Liver (tissue), 3 donors: Measurements from ENCODE around the gene GNPTAB.

Source experiments
- CTCF ChIP-seq: fragments of 150-350 bp; IDR thresholded peaks from 2 replicates; pipeline ENCODE4 v1.5.1; 2017; ENCODE audit warnings: improper control_type of control experiment, low read depth, low read length; ENCODE audit not compliant: missing input control
- EGR1 ChIP-seq, 2 donors: IDR thresholded peaks; 2 replicates each; pipeline ENCODE4 v1.6.1; 2016 to 2018; ENCODE audit warnings: antibody characterized with exemption in 2 of 2, low read depth in 2 of 2
- GABPA ChIP-seq, 2 donors: IDR thresholded peaks in 1 of 2; conservative IDR thresholded peaks in 1 of 2; 2 replicates each; pipeline ENCODE4 v1.6.1; 2016; ENCODE audit warnings: antibody characterized with exemption in 2 of 2, mild to moderate bottlenecking in 1 of 2, moderate library complexity in 1 of 2
- JUND ChIP-seq, 2 donors: IDR thresholded peaks; 2 replicates each; pipeline ENCODE4 v1.6.1; 2016; ENCODE audit warnings: antibody characterized with exemption in 2 of 2
- MAX ChIP-seq: IDR thresholded peaks from 2 replicates; pipeline ENCODE4 v1.6.1; 2016; ENCODE audit warnings: antibody characterized with exemption
- RAD21 ChIP-seq, 2 donors: IDR thresholded peaks; 2 replicates each; pipeline ENCODE4 v1.6.1; 2016; ENCODE audit warnings: antibody characterized with exemption in 2 of 2, mild to moderate bottlenecking in 2 of 2
- REST ChIP-seq: IDR thresholded peaks from 2 replicates; pipeline ENCODE4 v1.6.1; 2016; ENCODE audit warnings: antibody characterized with exemption, mild to moderate bottlenecking
- RXRA ChIP-seq, 2 donors: IDR thresholded peaks; 2 replicates each; pipeline ENCODE4 v1.6.1; 2017 to 2018; ENCODE audit warnings: antibody characterized with exemption in 2 of 2, mild to moderate bottlenecking in 1 of 2
- SP1 ChIP-seq: IDR thresholded peaks from 2 replicates; pipeline ENCODE4 v1.6.1; 2018; ENCODE audit warnings: antibody characterized with exemption, mild to moderate bottlenecking
- TAF1 ChIP-seq: conservative IDR thresholded peaks from 2 replicates; pipeline ENCODE4 v1.6.1; 2016; ENCODE audit warnings: antibody characterized with exemption, mild to moderate bottlenecking
- YY1 ChIP-seq: IDR thresholded peaks from 2 replicates; pipeline ENCODE4 v1.6.1; 2016; ENCODE audit warnings: antibody characterized with exemption, mild to moderate bottlenecking
- ZBTB33 ChIP-seq: IDR thresholded peaks from 2 replicates; pipeline ENCODE4 v1.6.1; 2016; ENCODE audit warnings: antibody characterized with exemption
- donor health status: healthy.
- donor health status: healthy.

GRCh38 chr12:101740566-101740965 lies 90.2 kb downstream of the GNPTAB start:
- no peak for TF ChIP-seq YY1
- TF ChIP-seq CTCF, result no peak
- TF ChIP-seq RAD21 (IDR thresholded peaks at IDR 0.05), result no peak
- TF ChIP-seq REST, result no peak
- TF ChIP-seq MAX, result no peak
- no peak for TF ChIP-seq TAF1
- TF ChIP-seq JUND (IDR thresholded peaks at IDR 0.05), result no peak
- TF ChIP-seq GABPA (IDR thresholded peaks at IDR 0.05 in 1 of 2, conservative IDR thresholded peaks at IDR 0.05 in 1 of 2), result no peak
- no peak for TF ChIP-seq RXRA (IDR thresholded peaks at IDR 0.05)
- no peak for TF ChIP-seq ZBTB33
- TF ChIP-seq SP1, result no peak
- TF ChIP-seq EGR1 (IDR thresholded peaks at IDR 0.05; ENCODE audit: low read depth in 2 of 2), result no peak
